B cell (primary cell): ENCODE data around the gene SBK2.

Experiments
- EZH2 ChIP-seq: IDR thresholded peaks from 2 replicates; pipeline ENCODE4 v1.6.1; 2012; ENCODE audit warnings: borderline replicate concordance, low read depth, mild to moderate bottlenecking, moderate library complexity, low read length; ENCODE audit not compliant: insufficient read depth, poor library complexity, severe bottlenecking
- TF ChIP-seq, protein P1 (sequence below): fragments of 200-600 bp; IDR thresholded peaks from one replicate; pipeline ENCODE4 v1.8.0; 2022; ENCODE audit warnings: antibody characterized with exemption, mild to moderate bottlenecking

DNA sequence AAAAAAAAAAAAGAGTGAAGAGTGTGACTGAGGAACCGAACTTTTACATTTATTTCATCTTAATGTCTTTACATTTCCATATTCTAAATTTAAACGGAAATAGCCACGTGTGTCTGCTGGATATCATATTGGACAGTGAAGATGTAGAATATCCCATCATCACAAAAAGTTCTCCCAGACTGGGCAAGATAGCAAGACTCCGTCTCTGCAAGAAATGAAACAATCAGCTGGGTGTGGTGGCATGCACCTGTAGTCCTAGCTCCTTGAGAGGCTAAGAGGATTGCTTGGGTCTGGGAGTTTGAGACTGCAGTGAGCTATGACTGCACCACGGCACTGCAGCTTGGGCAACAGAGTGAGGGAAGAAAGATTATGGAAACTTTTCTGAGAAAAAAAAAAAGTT lies 39.8 kb upstream of the SBK2 start:
- TF ChIP-seq, protein P1, sequence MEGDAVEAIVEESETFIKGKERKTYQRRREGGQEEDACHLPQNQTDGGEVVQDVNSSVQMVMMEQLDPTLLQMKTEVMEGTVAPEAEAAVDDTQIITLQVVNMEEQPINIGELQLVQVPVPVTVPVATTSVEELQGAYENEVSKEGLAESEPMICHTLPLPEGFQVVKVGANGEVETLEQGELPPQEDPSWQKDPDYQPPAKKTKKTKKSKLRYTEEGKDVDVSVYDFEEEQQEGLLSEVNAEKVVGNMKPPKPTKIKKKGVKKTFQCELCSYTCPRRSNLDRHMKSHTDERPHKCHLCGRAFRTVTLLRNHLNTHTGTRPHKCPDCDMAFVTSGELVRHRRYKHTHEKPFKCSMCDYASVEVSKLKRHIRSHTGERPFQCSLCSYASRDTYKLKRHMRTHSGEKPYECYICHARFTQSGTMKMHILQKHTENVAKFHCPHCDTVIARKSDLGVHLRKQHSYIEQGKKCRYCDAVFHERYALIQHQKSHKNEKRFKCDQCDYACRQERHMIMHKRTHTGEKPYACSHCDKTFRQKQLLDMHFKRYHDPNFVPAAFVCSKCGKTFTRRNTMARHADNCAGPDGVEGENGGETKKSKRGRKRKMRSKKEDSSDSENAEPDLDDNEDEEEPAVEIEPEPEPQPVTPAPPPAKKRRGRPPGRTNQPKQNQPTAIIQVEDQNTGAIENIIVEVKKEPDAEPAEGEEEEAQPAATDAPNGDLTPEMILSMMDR = no peak
- no peak for TF ChIP-seq EZH2
